HG02943 (cell line): ENCODE measurements around the gene ACAP2.

ENCODE experiments used
- ATAC-seq: cut with Tn5 transposase; IDR thresholded peaks from one replicate; pipeline ENCODE4 v1.9.1; 2021; ENCODE audit warnings: mild to moderate bottlenecking, low read depth, moderate library complexity; ENCODE audit not compliant: unreplicated experiment

The ACAP2 gene

GRCh38 chr3:195224980-195225580 is 217.7 kb downstream of the ACAP2 start:
- no peak for ATAC-seq
